Measurements from ENCODE around the gene RAB37. TPM values are rescaled to one million over a fixed set of nuclear protein-coding genes. Genes with fewer than 3 reads are reported as not detected.

Gene RAB37, protein sequence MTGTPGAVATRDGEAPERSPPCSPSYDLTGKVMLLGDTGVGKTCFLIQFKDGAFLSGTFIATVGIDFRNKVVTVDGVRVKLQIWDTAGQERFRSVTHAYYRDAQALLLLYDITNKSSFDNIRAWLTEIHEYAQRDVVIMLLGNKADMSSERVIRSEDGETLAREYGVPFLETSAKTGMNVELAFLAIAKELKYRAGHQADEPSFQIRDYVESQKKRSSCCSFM
- total RNA-seq (under 1 TPM; 0.62 to 0.78 (median 0.67) TPM), polyA plus RNA-seq (under 1 TPM; 0.69 to 0.82 (median 0.75) TPM)
- long read RNA-seq, donor 1 = 0 reads
- long read RNA-seq, donor 2, partial matches to known transcripts = 0 of 3 reads
- long read RNA-seq, donor 2, other reads (novel, unspliced or antisense) = 0 of 3 reads

DNA sequence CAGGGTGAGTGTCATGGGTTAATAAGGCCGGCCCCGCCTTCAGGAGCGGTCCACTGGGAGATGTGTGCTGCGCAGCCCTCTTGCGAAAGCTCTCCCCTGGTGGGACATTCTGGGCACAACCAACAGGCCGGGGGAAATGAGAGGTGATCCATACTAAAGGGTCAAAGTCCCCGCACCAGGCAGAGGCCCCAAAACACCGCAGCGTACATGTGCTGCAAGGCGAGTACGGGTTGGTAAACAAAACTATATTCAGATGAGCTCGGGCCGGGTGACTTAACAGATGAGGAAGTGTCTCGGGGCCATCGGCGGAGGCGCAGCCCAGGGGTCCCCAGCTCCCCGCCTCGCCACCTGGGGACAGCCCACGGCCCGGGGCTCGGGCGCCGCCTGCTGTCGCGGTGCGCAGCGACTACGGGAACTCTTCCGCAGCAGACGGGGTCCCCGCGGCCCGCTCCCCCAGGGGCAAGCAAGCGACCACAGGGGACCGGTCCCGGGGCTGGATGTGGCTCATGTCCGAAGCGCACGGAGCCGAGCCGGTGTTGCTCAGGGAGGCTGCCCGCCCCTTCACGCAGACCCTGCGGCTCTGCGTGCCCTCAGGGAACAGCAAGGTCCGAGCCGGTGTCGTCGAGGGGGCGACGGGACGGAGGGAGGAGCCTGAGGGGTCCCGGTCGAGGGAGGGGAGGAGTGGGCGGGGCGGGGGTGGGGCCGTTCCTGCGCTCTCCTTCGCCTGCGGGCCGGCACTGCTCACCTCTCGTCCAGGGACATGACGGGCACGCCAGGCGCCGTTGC lies at the start of gene RAB37:
TSS of gene RAB37 (plus strand) at position 744 of the 786 bp plus-strand sequence. CDS start at position 761, 17 bp downstream.
- peak; percentile 36 to 76 (median 50) for ATAC-seq
- WGBS, 3 donors = 2 to 3% (median 3%) methylated on average over 45 to 67 of the region's 67 CpGs
- H3K9me3 ChIP-seq = no peaks in the 10 kb centered on the region
- DNase-seq = peak; percentile 48 to 83
- no peak within 1 kb of the TSS for H3K27ac ChIP-seq
- TF ChIP-seq, protein P1, sequence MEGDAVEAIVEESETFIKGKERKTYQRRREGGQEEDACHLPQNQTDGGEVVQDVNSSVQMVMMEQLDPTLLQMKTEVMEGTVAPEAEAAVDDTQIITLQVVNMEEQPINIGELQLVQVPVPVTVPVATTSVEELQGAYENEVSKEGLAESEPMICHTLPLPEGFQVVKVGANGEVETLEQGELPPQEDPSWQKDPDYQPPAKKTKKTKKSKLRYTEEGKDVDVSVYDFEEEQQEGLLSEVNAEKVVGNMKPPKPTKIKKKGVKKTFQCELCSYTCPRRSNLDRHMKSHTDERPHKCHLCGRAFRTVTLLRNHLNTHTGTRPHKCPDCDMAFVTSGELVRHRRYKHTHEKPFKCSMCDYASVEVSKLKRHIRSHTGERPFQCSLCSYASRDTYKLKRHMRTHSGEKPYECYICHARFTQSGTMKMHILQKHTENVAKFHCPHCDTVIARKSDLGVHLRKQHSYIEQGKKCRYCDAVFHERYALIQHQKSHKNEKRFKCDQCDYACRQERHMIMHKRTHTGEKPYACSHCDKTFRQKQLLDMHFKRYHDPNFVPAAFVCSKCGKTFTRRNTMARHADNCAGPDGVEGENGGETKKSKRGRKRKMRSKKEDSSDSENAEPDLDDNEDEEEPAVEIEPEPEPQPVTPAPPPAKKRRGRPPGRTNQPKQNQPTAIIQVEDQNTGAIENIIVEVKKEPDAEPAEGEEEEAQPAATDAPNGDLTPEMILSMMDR (IDR thresholded peaks at IDR 0.05) = peak; percentile 29
- intact Hi-C loops (cut with DNase I) = no loop called here
- H3K27me3 ChIP-seq (ENCODE audit: insufficient read depth in 3 of 3, low read length in 2 of 3) = peaks cover 0 to 76% (median 29%) of the 10 kb centered on the region in 3 donors
- H3K4me3 ChIP-seq = peak within 1 kb of the TSS; percentile 50
- no peaks in the 10 kb centered on the region for H3K36me3 ChIP-seq (ENCODE audit: insufficient read depth in 1 of 2, low read depth in 1 of 2)
- H3K4me1 ChIP-seq = no peaks in the 10 kb centered on the region

DNA sequence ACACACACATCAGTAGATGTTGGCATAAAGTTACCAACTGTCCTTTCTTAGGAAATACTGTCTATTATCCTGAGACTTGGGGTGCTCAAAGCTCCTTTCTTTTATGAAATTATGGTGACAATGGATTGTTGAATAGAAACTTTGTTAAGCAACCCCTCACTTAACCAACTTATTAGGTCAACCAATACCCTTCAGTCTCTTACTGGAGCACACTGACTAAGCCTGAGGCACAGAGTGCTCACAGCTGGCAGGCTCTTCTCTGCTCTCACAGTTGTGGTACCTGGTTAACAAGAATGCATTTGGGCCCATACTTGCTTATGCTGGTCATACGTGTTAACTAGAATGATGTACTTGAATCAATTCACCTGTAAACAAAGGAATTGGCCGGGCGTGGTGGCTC lies 49.2 kb upstream of the RAB37 start:
- DNase-seq (no peak), ATAC-seq (no peak)
- no peaks in the 10 kb centered on the region for H3K9me3 ChIP-seq
- TF ChIP-seq, protein P1 (IDR thresholded peaks at IDR 0.05) = no peak
- intact Hi-C loops (cut with DNase I) = no loop called here
- H3K27ac ChIP-seq = no peak overlapping the region
- H3K36me3 ChIP-seq (ENCODE audit: insufficient read depth in 1 of 2, low read depth in 1 of 2) = no peaks in the 10 kb centered on the region
- H3K4me1 ChIP-seq = no peaks in the 10 kb centered on the region
- H3K27me3 ChIP-seq (ENCODE audit: insufficient read depth in 3 of 3, low read length in 2 of 3) = peaks cover 0 to 7% (median 3%) of the 10 kb centered on the region in 3 donors
- 90 to 91% (median 91%) methylated on average over 3 of the region's 3 CpGs for WGBS, 3 donors
- H3K4me3 ChIP-seq = no peak overlapping the region

DNA sequence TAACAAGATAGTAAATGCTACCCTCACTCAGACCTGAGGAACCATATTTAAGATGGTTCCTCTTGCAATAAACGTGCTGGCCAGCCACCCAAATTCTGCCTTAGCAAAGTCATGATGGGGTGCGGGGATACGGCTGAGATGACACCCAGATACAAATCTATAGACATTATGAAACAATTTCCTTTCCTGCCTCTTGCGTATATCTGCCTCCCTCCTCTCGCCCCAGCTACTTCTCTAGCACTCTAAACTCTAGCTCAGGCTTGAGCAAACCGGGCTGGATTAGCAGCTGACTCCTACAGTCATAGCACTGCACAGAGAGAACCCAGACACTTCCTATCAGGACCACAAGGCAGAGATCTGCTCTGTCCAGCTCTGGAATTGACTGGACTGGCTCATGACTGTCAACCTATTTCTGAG lies 46.6 kb upstream of the RAB37 start:
- intact Hi-C loops (cut with DNase I) = no loop called here
- WGBS, 3 donors = 71 to 74% (median 72%) methylated on average over 6 of the region's 6 CpGs
- peaks cover 0 to 23% (median 2%) of the 10 kb centered on the region in 3 donors for H3K27me3 ChIP-seq (ENCODE audit: insufficient read depth in 3 of 3, low read length in 2 of 3)
- peak in 2 of 4 donors; percentile 40 to 45 for ATAC-seq
- no peaks in the 10 kb centered on the region for H3K4me1 ChIP-seq
- DNase-seq = no peak
- H3K4me3 ChIP-seq = no peak overlapping the region
- no peaks in the 10 kb centered on the region for H3K36me3 ChIP-seq (ENCODE audit: insufficient read depth in 1 of 2, low read depth in 1 of 2)
- TF ChIP-seq, protein P1 (IDR thresholded peaks at IDR 0.05) = no peak
- no peak overlapping the region for H3K27ac ChIP-seq
- no peaks in the 10 kb centered on the region for H3K9me3 ChIP-seq

DNA sequence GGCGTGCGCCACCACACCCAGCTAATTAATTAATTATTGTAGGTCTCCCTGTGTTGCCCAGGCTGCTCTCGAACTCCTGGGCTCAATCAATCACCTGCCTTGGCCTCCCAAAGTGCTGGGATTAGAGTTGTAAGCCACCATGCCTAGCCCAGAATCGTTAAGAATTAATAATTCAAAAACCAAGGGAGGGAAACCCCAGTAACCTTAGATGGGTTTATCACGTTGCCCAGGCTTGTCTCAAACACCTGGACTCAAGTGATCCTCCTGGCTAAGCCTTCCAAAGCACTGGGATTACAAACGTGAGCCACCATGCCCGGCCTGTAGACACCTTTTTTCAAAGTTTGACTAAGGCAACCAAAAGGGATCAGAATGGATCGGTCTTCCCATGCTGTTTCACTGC lies 45.9 kb upstream of the RAB37 start:
- Histone ChIP-seq H3K27me3 (ENCODE audit: insufficient read depth in 3 of 3, low read length in 2 of 3) (peaks cover 0 to 25% (median 2%) of the 10 kb centered on the region in 3 donors), H3K36me3 (ENCODE audit: insufficient read depth in 1 of 2, low read depth in 1 of 2) (no peaks in the 10 kb centered on the region), H3K27ac (no peak overlapping the region), H3K4me3 (no peak overlapping the region), H3K9me3 (no peaks in the 10 kb centered on the region), H3K4me1 (no peaks in the 10 kb centered on the region)
- intact Hi-C loops (cut with DNase I) = no loop called here
- TF ChIP-seq, protein P1 (IDR thresholded peaks at IDR 0.05) = no peak
- ATAC-seq (no peak), DNase-seq (no peak)
- WGBS, 3 donors = 59 to 70% (median 61%) methylated on average over 8 of the region's 8 CpGs

All from psoas muscle (tissue), 8 donors.